Right atrium auricular region (tissue), 2 donors: ENCODE data around the gene KRT9. TPM values are rescaled to one million over a fixed set of nuclear protein-coding genes. Genes with fewer than 3 reads are reported as not detected.

ENCODE experiments used
- DNase-seq: peaks from one replicate; pipeline ENCODE4 v3.0.0-alpha.2; 2019; ENCODE audit warnings: low spot score
- H3K27ac ChIP-seq, 2 donors: fragments of 200-600 bp; sonication (generic); 1 replicate in 1 of 2; 2 replicates in 1 of 2; pipeline ENCODE4 v1.5.1; 2016 to 2019
- H3K27me3 ChIP-seq, 2 donors: fragments of 200-600 bp; sonication (generic); one replicate each; pipeline versions ENCODE4 v1.5.1 to v1.6.0; 2017 to 2019
- H3K36me3 ChIP-seq: fragments of 200-600 bp; sonication (generic); one replicate; pipeline ENCODE4 v1.5.1; 2016
- H3K4me1 ChIP-seq, 2 donors: fragments of 200-600 bp; sonication (generic); one replicate each; pipeline versions ENCODE4 v1.5.1 to v1.6.0; 2017 to 2019
- H3K4me3 ChIP-seq, 2 donors: fragments of 200-600 bp; sonication (generic); 1 replicate in 1 of 2; 2 replicates in 1 of 2; pipeline ENCODE4 v1.5.1; 2017 to 2019; ENCODE audit warnings: mild to moderate bottlenecking in 1 of 2, moderate library complexity in 1 of 2
- H3K9me3 ChIP-seq, 2 donors: fragments of 200-600 bp; sonication (generic); one replicate each; pipeline ENCODE4 v1.5.1; 2019
- CTCF ChIP-seq, 2 donors: fragments of 200-600 bp; sonication (generic); IDR thresholded peaks; one replicate each; pipeline ENCODE4 v1.5.1; 2019; ENCODE audit warnings: antibody characterized with exemption in 2 of 2
- total RNA-seq, 2 donors: library from RNA; depleted of rRNA; stranded (reverse); fragments of >200 nt; gene quantifications; one replicate each; pipeline ENCODE4 v1.1.0, GENCODE V29; 2016

Gene KRT9
- total RNA-seq, 2 donors from 2014 or later = not detected

- DNase-seq = no peak
- H3K27ac ChIP-seq = no peak overlapping the region
- no peaks in the 10 kb centered on the region for H3K9me3 ChIP-seq
- no peak overlapping the region for H3K4me3 ChIP-seq
- H3K27me3 ChIP-seq = no peaks in the 10 kb centered on the region
- H3K36me3 ChIP-seq = no peaks in the 10 kb centered on the region
- TF ChIP-seq CTCF (IDR thresholded peaks at IDR 0.05) = no peak
- no peaks in the 10 kb centered on the region for H3K4me1 ChIP-seq
Observed at GRCh38 chr17:41539979-41540701, 31.7 kb downstream of the KRT9 start.

GRCh38 chr17:41539071-41539492, 32.8 kb downstream of the KRT9 start:
- H3K9me3 ChIP-seq = no peaks in the 10 kb centered on the region
- no peak for TF ChIP-seq CTCF (IDR thresholded peaks at IDR 0.05)
- DNase-seq = no peak
- no peaks in the 10 kb centered on the region for H3K36me3 ChIP-seq
- no peaks in the 10 kb centered on the region for H3K27me3 ChIP-seq
- no peaks in the 10 kb centered on the region for H3K4me1 ChIP-seq
- H3K4me3 ChIP-seq = no peak overlapping the region
- no peak overlapping the region for H3K27ac ChIP-seq

- H3K27ac ChIP-seq = no peak overlapping the region
- TF ChIP-seq CTCF (IDR thresholded peaks at IDR 0.05) = no peak
- no peak overlapping the region for H3K4me3 ChIP-seq
- H3K27me3 ChIP-seq = no peaks in the 10 kb centered on the region
- H3K36me3 ChIP-seq = no peaks in the 10 kb centered on the region
- H3K9me3 ChIP-seq = no peaks in the 10 kb centered on the region
- no peak for DNase-seq
- no peaks in the 10 kb centered on the region for H3K4me1 ChIP-seq
Observed at GRCh38 chr17:41538565-41538991, 33.3 kb downstream of the KRT9 start.

GRCh38 chr17:41537990-41538389, 33.9 kb downstream of the KRT9 start:
- no peaks in the 10 kb centered on the region for H3K36me3 ChIP-seq
- no peaks in the 10 kb centered on the region for H3K4me1 ChIP-seq
- H3K27ac ChIP-seq = no peak overlapping the region
- no peaks in the 10 kb centered on the region for H3K27me3 ChIP-seq
- H3K4me3 ChIP-seq = no peak overlapping the region
- TF ChIP-seq CTCF (IDR thresholded peaks at IDR 0.05) = no peak
- H3K9me3 ChIP-seq = no peaks in the 10 kb centered on the region
- no peak for DNase-seq

- no peak overlapping the region for H3K27ac ChIP-seq
- no peaks in the 10 kb centered on the region for H3K9me3 ChIP-seq
- no peaks in the 10 kb centered on the region for H3K36me3 ChIP-seq
- H3K4me3 ChIP-seq = no peak overlapping the region
- DNase-seq = no peak
- no peaks in the 10 kb centered on the region for H3K27me3 ChIP-seq
- no peak for TF ChIP-seq CTCF (IDR thresholded peaks at IDR 0.05)
- H3K4me1 ChIP-seq = no peaks in the 10 kb centered on the region
Observed at GRCh38 chr17:41537614-41537954, 34.3 kb downstream of the KRT9 start.
